Measurements from ENCODE around the gene NECAB2.

NECAB2 gene

DNA sequence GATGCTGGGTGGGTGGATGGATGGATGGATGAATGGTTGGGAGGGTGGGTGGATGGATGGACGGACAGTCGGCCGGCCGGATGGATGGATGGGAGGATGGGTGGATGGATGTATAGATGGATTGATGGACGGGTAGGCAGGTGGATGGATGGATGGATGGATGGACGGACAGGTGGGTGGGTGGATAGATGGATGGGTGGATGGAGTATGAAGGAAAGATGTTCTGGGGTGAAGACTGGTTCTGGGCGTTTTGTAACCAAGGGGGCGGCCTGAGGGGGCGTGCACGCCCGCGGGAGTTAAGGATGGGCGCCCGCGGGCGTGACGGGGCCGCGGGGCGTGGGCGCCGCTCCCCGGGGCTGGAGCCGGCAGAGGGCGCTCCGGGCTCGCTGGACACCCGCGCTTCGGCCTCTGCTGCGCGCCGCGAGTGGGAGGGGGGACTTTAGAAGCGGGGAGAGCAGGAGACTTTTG is at the start of gene NECAB2:
Gene NECAB2 (plus strand): TSS at position 407 of the 468 bp plus-strand sequence. CDS start 405 bp downstream, outside the sequence.
- H3K4me3 ChIP-seq (ENCODE audit: low read depth, low read length), result no peak within 1 kb of the TSS

DNA sequence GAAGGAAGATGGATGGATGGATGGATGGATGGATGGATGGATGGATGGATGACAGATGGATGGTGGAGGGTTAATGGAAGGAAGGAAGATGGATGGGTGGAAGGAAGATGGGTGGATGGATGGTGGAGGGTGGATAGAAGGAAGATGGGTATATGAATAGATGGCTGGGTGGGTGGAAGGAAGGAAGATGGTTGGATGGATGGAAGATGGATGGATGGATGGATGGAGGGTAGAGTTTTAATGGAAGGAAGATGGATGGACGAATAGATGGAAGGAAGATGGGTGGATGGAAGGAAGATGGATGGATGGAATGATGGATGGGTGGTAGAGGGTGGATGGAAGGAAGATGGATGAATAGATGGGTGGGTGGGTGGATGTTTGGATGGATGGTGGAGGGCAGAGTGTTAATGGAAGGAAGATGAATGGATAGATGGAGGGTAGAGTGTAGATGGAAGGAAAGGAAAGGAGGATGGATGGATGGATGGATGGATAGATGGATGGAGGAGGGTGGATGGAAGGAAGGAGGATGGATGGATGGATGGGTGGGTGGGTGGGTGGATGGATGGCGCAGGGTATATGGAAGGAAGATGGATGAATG is 47.1 kb upstream of the NECAB2 start:
- TF ChIP-seq, protein P1, sequence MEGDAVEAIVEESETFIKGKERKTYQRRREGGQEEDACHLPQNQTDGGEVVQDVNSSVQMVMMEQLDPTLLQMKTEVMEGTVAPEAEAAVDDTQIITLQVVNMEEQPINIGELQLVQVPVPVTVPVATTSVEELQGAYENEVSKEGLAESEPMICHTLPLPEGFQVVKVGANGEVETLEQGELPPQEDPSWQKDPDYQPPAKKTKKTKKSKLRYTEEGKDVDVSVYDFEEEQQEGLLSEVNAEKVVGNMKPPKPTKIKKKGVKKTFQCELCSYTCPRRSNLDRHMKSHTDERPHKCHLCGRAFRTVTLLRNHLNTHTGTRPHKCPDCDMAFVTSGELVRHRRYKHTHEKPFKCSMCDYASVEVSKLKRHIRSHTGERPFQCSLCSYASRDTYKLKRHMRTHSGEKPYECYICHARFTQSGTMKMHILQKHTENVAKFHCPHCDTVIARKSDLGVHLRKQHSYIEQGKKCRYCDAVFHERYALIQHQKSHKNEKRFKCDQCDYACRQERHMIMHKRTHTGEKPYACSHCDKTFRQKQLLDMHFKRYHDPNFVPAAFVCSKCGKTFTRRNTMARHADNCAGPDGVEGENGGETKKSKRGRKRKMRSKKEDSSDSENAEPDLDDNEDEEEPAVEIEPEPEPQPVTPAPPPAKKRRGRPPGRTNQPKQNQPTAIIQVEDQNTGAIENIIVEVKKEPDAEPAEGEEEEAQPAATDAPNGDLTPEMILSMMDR (IDR thresholded peaks at IDR 0.05; ENCODE audit: insufficient read depth, low read depth, low read length, missing control alignments), result no peak
- DNase-seq (ENCODE audit: low read depth), result no peak
- H3K4me3 ChIP-seq (ENCODE audit: low read depth, low read length), result no peak overlapping the region

More for the DNA sequence above, at the start of gene NECAB2:
- TF ChIP-seq, protein P1 (IDR thresholded peaks at IDR 0.05; ENCODE audit: insufficient read depth, low read depth, low read length, missing control alignments), result peak; percentile 59
- DNase-seq (ENCODE audit: low read depth), result peak; percentile 18

DNA sequence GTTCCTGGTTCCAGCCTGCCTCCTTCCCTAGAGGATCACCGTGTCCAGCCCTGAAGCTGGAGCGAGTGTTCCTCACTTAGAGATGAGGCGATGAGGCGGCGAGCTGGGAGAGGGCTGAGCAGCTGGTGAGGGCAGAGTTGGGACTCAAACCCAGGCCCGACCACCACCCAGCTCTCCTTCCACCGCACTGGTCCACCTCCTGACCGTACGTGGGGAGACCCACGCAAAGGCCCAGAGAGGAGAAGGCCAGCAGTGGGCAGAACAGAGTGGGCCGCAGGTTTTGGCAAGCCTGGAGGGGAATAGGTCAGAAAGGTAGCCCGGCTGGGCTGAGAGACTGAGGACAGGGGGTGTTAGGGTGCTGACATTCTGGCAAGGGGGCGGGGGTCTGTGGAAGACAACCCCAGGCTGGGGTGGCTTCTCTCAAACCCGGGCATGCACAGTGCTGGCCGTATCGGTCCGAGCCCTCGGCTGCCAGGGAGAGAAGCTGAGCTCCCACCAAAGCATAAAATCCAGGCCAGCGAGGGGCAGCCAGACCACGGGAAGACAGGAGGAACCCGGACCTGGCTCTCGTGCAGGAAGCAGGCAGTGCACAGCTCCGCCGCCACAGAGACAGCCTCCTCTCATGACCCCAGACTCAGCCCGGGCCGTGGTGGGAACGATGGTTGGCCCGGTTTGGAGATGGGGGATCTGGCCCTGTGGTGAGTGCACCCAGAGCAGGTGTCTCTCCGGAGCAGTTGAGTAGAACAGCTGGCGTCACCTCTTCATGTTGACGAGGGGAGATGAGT is 44.3 kb upstream of the NECAB2 start:
- TF ChIP-seq, protein P1 (IDR thresholded peaks at IDR 0.05; ENCODE audit: insufficient read depth, low read depth, low read length, missing control alignments), result no peak
- DNase-seq (ENCODE audit: low read depth), result no peak
- no peak overlapping the region for H3K4me3 ChIP-seq (ENCODE audit: low read depth, low read length)

DNA sequence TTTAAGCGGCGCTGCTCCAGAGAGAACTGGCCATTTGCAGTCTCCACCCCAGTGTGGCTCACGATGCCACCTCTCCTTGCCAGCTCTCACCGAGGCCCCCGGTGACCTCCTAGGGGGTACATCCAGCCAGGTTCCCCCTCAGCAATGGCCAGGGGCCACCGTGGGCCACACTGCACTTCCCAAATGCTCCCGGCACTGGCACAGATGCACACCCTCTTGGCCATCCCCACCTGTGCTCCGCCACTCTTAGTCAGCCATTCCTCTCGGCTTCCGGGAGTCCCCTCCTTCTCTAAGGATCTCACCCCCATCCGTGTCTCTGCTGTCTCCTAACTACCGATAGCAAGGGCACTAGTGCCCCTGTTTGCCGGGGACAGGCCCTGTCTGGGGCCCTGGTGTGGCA is 43.4 kb upstream of the NECAB2 start:
- H3K4me3 ChIP-seq (ENCODE audit: low read depth, low read length), result no peak overlapping the region
- no peak for DNase-seq (ENCODE audit: low read depth)
- TF ChIP-seq, protein P1 (IDR thresholded peaks at IDR 0.05; ENCODE audit: insufficient read depth, low read depth, low read length, missing control alignments), result no peak

DNA sequence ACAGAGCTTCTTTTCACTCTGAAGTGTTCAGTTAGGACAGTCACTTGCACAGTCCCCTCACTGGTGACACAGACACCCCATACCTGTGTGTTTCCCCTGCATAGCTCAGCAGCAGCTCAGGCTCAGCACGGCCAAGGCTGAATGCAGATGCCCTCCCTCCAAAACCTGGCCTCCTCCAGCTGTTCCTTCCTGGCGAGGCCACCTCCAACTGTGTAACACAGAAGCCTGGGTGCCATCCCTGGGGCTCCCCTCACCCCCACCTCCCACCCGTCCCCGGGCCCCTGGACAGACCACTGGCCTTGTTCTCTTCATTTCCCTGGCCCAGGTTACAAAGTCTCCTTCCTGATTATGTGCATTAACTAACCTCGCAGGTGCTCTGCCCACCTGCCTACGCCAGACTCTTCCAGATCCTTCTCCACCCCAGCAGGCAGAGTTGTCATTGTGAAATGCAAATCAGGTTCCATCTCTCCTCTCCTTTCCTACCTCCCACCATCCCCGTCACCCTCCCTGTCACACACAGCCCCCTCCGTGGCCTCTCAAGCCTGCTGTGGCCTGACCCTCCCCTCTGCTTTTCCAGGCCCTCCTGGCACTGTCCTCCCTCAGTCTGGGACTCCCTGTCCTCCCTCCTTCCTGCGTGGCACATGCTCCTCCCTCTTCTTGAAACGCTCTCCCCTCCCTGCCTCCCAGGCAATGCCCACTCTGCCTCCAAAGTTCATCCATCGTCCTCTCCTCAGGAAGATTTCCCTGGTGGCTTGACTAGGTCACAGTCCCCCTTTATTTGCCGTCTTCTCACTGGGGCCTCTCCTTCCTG is 42.7 kb upstream of the NECAB2 start:
- no peak for DNase-seq (ENCODE audit: low read depth)
- TF ChIP-seq, protein P1 (IDR thresholded peaks at IDR 0.05; ENCODE audit: insufficient read depth, low read depth, low read length, missing control alignments), result no peak

DNA sequence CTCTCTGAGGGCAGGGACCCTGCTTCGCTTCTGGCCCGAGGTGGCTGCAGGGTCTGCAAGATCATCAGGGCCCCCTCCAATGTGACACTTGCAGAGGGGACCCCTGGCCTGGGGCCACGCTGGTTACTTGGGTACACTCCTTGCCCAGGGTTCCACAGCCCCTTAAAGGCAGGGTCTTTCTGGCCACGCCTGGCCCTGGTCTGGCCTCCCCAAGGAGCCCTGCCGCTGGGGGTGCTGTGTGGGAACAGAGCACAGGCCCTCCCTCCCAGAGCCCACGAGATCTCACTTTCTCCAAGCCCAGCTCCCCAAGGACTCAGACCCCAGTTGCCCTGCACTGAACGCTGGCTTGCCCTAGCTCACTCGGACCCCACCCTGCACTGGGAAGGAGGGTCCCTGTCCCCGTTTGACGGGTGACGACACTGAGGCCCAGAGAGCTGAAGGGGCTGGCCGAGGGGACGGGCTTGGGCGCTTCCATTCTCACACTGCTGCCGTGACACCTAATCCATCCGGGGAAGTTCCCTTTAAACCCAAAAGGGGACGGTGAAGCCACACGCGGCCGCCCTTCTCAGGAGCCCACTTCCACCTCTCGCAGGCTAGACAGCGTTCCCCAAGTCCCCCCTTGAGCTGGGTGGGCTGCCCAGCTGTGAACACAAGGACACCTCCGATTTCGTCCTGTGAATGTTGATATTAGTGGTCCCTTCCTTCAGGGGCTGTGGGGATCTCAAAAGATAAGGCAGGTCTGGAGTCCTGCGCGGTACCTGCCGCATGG is 41.9 kb upstream of the NECAB2 start:
- no peak for DNase-seq (ENCODE audit: low read depth)
- TF ChIP-seq, protein P1 (IDR thresholded peaks at IDR 0.05; ENCODE audit: insufficient read depth, low read depth, low read length, missing control alignments), result no peak
- H3K4me3 ChIP-seq (ENCODE audit: low read depth, low read length), result no peak overlapping the region

More for the DNA sequence above, 42.7 kb upstream of the NECAB2 start:
- H3K4me3 ChIP-seq (ENCODE audit: low read depth, low read length), result no peak overlapping the region

Data from GM12865 (cell line).